ENCODE measurements around the gene KRT37. TPM values are rescaled to one million over a fixed set of nuclear protein-coding genes. Genes with fewer than 3 reads are reported as not detected.

Gene KRT37
- not detected in 2 replicates for total RNA-seq (2014; rRNA removed; shearing (Covaris generic))
- polyA plus RNA-seq (2015; cell fraction: cytosol; rRNA removed), result not detected in 2 replicates
- not detected in 2 replicates for polyA plus RNA-seq (2015; cell fraction: nucleus; rRNA removed)

- no peak for DNase-seq (ENCODE audit: low read depth)
Measured at GRCh38 chr17:41424111-41424635, at the start of gene KRT37. TSS of gene KRT37 (minus strand) at chr17:41424585. CDS start at chr17:41424523, 62 bp downstream.

DNA sequence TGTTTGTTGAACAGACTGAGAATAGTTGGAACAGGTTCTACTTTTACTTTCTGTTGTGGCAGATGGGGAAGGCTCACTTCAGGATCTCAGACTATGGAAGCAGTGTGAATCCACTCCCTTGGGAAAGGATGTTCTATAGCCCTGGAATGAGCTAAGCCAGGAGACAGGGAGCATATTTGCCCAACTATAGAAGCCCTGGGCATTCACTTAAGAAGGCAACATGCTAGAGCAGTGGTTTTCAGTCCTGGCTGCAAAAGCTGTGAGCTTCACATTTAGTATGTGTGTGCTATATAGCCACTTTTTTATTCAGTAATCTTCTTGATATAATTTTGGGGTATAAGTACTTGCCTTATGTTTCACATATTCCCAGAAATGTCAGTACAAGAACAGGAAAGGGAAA, 44.0 kb upstream of the KRT37 start:
- no peak for DNase-seq (ENCODE audit: low read depth)

- no peak for DNase-seq (ENCODE audit: low read depth)
Measured at GRCh38 chr17:41467561-41467960, 43.2 kb upstream of the KRT37 start.

- DNase-seq (ENCODE audit: low read depth), result no peak
Measured at GRCh38 chr17:41466988-41467387, 42.6 kb upstream of the KRT37 start, which contains the start of gene KRT32. TSS of gene KRT32 (minus strand) at chr17:41467386. CDS start at chr17:41467325, 61 bp downstream.

DNA sequence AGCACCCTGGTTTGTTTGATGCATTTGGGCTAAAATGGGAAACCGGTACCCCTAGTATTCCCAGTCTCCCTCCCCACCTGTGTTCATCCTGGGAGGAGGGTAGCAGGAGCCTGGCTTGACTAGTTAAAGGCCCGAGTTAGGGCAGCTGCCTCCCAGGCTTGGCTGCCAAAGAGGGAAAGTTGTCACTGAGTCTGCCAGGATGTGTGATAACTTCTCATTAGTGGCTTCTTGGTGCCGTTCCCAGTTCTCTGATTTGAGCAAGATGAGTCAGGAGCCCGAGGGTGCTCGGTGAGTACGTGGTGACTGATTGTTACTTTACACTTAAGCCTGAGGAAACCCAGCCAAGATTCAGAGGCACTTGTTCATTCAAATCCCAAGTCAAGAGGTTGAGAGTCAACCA, 40.3 kb upstream of the KRT37 start:
- DNase-seq (ENCODE audit: low read depth), result peak; percentile 91

- no peak for DNase-seq (ENCODE audit: low read depth)
Measured at GRCh38 chr17:41464173-41464572, 39.8 kb upstream of the KRT37 start.

GRCh38 chr17:41463746-41464145, 39.4 kb upstream of the KRT37 start:
- no peak for DNase-seq (ENCODE audit: low read depth)

- DNase-seq (ENCODE audit: low read depth), result no peak
Measured at GRCh38 chr17:41462705-41463104, 38.3 kb upstream of the KRT37 start.

- DNase-seq (ENCODE audit: low read depth), result no peak
Measured at GRCh38 chr17:41457676-41458075, 33.3 kb upstream of the KRT37 start.

DNA sequence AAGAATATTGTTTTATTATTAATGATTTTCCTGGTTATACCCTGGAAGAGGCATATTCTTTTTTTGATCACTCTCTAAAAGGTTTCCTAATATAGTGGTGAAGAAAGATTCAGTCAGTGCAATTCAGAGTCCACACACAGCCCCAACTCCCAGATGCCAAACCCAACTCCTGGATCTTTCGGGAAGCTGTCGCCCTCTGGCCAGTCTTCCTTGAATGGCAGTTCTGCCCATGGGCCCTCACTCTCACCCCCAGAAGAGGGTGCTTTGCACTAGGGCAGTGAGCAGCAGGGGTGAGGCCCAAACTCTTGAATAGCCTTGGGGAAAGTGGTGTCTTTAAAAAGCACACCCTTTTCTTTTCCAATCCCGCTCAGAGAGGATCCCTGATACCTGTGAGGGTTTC, 31.8 kb upstream of the KRT37 start:
- peak; percentile 24 for DNase-seq (ENCODE audit: low read depth)

- DNase-seq (ENCODE audit: low read depth), result no peak
Measured at GRCh38 chr17:41455236-41455635, 30.9 kb upstream of the KRT37 start.

- DNase-seq (ENCODE audit: low read depth), result no peak
Measured at GRCh38 chr17:41453066-41453465, 28.7 kb upstream of the KRT37 start.

DNA sequence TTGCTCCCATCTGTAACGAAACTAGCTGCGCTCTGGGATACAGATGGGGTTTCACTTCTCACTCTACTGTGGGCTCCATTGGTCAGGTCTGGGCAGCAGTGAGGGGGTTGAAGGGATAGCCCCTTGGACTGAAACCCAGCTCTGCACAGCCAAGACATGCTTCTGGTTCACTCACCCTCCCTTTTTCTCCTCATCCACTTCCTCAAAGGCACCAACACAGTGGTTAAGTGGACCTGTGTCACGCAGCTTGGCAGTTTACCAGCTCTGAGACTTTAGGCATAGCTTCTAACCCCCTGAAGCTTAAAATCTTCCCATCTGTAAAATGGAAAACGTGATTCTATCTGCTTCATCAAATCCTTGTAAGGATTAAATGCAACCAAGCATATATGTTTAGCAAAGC, 27.9 kb upstream of the KRT37 start:
- no peak for DNase-seq (ENCODE audit: low read depth)

GRCh38 chr17:41451154-41451728, 26.9 kb upstream of the KRT37 start:
- peak; percentile 28 for DNase-seq (ENCODE audit: low read depth)

GRCh38 chr17:41449008-41449407, 24.6 kb upstream of the KRT37 start:
- DNase-seq (ENCODE audit: low read depth), result no peak

DNA sequence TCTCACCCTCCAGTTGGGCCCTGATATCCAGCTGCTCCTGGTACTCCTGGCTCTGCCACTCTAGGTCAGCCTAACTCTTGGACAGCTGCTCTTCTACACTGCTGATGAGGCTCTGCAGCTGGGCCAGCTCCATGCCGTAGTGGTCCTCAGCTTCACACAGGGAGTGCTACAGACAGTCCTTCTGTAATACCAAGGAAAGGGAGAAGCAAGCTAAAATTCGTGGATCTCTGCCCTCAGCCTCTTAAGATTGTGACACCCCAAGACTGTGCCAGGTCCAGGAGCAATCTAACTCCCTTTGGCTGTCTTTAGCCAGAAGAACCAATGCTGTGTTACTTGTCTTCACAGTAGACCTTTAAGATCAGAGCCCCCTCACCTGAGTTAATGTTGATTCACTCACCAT, 24.1 kb upstream of the KRT37 start:
- no peak for DNase-seq (ENCODE audit: low read depth)

DNA sequence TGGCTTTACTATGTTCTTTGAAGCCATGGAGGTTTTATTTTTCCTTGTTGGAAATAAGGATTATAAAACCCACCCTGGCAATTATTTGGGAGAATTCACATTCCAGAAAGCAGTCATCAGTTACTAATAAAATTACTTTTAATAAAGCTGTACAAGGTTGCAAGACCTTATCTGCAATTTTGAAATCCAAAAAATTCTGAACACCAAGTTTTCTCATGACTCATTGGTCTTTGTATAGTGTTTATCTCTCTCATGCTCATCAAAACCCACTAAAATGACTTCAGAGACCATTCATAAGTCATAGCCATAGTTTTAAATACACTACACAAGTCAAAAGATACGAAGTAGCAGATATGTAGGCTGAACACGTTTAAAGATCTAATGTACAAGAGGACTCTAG, 22.4 kb upstream of the KRT37 start:
- DNase-seq (ENCODE audit: low read depth), result no peak

DNA sequence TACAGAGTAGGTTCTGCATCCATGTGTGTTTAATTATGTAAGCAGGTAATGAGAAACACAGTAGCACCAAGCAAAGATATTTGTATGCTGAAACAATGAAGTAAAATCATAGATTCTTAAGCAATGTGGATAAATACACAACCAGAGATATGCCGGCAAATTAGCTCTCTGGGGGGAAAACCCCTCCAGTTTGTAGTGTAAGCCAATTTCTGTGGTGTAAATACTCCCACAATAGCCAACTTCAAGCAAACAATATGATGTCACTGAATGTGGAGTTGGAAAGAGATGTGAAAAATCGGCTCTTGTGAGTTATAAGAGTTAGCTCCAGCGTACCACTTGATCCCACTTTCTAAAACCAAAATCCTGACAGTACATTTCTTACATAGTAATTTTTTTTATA, 20.3 kb upstream of the KRT37 start:
- no peak for DNase-seq (ENCODE audit: low read depth)

DNA sequence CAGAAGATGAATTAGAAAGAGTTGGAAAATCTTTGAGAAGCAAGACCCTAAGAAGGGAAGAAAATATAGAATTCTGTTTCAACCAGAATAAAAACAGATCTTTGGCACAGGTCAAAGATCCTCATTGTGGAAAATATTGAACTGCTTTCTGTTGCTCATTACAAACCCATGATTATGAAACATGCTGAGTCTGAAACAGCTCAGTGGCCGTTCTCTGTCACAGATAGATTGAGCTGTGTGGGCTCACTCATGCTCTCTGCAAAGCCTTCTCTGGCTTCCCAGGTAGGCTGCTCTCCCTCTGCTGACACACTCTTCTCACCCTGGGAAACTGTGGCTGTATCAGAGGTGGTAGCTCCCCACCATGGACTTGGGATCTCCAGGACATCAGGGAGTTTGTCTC, 19.8 kb upstream of the KRT37 start:
- no peak for DNase-seq (ENCODE audit: low read depth)

DNA sequence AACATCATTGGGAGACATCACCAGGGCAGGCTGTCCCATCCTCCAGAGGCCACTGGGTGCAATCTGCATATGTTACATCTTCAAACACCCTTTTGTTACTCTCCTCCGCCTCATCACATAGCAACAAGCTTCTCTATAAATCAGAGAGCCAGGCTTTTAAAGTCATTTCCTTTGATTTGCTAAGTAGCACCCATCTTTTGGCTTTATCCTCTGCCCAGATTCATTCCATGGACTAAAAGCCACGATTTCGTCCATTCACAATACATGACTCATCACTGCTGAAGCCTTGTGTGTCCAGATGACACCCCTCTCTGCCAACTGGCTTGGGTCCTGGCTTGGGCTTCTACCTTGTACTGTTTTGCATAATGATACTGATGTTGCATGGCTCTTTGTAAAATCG, 18.4 kb upstream of the KRT37 start:
- peak; percentile 23 for DNase-seq (ENCODE audit: low read depth)

- no peak for DNase-seq (ENCODE audit: low read depth)
Measured at GRCh38 chr17:41440531-41441033, 16.2 kb upstream of the KRT37 start, which contains the start of gene KRT38. TSS of gene KRT38 (minus strand) at chr17:41440983. CDS start at chr17:41440921, 62 bp downstream.

GRCh38 chr17:41439375-41439774, 15.0 kb upstream of the KRT37 start:
- DNase-seq (ENCODE audit: low read depth), result no peak

DNA sequence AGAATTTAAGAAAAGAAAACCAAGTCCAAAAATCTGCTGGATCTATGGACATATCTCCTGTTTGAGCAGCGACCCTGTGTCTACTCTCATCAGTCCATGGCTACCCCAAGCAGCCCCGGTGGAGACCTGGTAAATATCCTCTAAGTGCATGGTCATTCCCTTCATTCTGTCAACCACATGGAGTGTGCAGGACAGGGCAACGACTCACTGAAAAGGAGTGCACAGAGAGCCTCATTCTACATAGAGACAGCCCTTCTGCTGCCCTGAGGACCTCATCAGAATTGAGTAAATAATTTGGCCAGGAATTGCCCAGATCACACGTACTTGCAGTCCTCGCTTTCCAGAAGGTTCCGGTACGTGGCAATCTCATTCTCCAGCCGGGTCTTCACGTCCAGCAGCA, 13.4 kb upstream of the KRT37 start:
- DNase-seq (ENCODE audit: low read depth), result no peak

Measured in HT1080 (cell line).